HL-60/S4 treated with retinoic acid at 250 ng/mL for 4 days and 3 days (cell line): ENCODE measurements around the gene LYAR.

Experiments used
- in situ Hi-C: fragments of 300-500 bp; cut with MboI; formaldehyde crosslinking; loops from 2 replicates; pipeline ENCODE4 v1.7.0; 2022; ENCODE audit warnings: low sequenced_read_pairs

The LYAR gene

GRCh38 chr4:4317496-4318232 is 27.7 kb upstream of the LYAR start:
- in situ Hi-C loops: no loop called here

- in situ Hi-C loops: no loop called here
Observed at GRCh38 chr4:4316150-4316495, 26.2 kb upstream of the LYAR start.

- in situ Hi-C loops: no loop called here
Observed at GRCh38 chr4:4315461-4316149, 25.7 kb upstream of the LYAR start.

DNA sequence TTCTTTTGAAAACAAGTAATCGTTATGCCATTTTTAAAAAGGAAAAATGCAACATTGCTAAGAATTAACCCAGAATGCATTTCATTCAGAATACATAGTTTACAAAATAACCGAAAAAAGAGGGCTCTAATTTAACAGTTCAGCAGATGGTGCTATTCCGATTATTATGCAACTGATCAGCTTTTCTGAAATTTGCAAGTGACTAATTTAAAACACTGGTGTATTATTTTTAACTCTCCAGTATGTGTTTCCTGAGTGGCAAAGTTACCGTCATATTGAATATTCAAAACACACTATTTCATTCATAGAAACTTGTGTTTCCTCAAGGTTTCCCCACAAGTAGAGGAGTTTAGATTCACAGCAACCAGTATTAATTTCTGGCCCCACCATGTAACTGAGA is 21.2 kb upstream of the LYAR start:
- in situ Hi-C loops: no loop called here

- in situ Hi-C loops: no loop called here
Observed at GRCh38 chr4:4308800-4309441, 19.0 kb upstream of the LYAR start.

- in situ Hi-C loops: no loop called here
Observed at GRCh38 chr4:4306920-4307319, 17.0 kb upstream of the LYAR start.

GRCh38 chr4:4302416-4302815 is 12.5 kb upstream of the LYAR start:
- in situ Hi-C loops: no loop called here

DNA sequence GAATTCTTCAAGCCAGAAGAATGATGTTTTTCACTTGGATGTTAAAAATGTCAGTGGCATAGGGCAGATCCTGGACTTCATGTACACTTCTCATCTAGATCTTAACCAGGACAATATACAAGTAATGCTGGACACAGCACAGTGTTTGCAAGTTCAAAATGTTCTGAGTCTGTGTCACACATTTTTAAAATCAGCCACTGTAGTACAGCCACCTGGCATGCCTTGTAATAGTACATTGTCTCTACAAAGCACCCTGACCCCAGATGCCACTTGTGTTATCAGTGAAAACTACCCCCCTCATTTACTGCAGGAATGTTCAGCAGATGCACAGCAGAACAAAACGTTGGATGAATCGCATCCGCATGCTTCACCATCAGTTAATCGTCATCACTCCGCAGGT is 12.0 kb upstream of the LYAR start:
- in situ Hi-C loops: no loop called here

- in situ Hi-C loops: no loop called here
Observed at GRCh38 chr4:4299006-4299405, 9.1 kb upstream of the LYAR start.

- in situ Hi-C loops: no loop called here
Observed at GRCh38 chr4:4296283-4296846, 6.4 kb upstream of the LYAR start.

- in situ Hi-C loops: no loop called here
Observed at GRCh38 chr4:4293279-4293678, 3.3 kb upstream of the LYAR start.

DNA sequence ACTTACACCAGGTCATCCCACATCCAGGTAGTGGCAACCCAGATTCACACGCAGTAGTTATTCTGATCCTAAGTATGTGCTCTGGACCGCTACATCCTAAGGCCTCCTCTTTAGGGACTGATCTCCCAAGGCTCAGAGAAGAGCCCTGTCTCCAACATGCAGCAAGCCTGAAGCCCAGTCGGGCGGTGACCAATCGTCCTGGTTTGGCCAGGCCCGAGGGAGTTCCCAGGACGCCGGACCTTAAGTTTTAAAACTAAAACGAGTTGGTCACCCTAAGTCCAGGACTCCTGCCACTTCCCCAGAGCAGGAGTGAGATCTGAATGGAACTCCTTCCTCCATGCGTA is 385 bp downstream of the LYAR start:
- in situ Hi-C loops: no loop called here

- in situ Hi-C loops: no loop called here
Observed at GRCh38 chr4:4289055-4289454, 899 bp downstream of the LYAR start.

- in situ Hi-C loops: no loop called here
Observed at GRCh38 chr4:4288098-4288497, 1.9 kb downstream of the LYAR start.

GRCh38 chr4:4284827-4285618 is 4.9 kb downstream of the LYAR start:
- in situ Hi-C loops: no loop called here

GRCh38 chr4:4281787-4282186 is 8.2 kb downstream of the LYAR start:
- in situ Hi-C loops: no loop called here

- in situ Hi-C loops: no loop called here
Observed at GRCh38 chr4:4277531-4277930, 12.4 kb downstream of the LYAR start.

- in situ Hi-C loops: no loop called here
Observed at GRCh38 chr4:4274226-4274625, 15.7 kb downstream of the LYAR start.

GRCh38 chr4:4271912-4272311 is 18.0 kb downstream of the LYAR start:
- in situ Hi-C loops: no loop called here

- in situ Hi-C loops: no loop called here
Observed at GRCh38 chr4:4270529-4270928, 19.4 kb downstream of the LYAR start.

DNA sequence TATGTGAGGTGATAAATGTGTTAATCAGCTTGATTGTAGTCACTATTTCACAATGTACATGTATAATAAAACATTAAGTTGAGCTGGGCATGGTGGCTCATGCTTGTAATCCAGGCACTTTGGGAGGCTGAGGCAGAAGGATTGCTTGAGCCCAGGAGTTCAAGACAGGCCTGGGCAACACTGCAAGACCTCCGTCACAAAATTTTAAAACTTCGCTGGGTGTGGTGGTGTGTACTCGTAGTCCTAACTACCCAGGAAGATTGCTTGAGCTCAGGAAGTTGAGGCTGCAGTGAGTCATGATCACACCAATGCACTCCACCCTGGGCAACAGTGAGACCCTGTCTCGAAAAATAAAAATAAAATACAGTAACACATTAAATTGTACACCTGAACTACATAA is 20.1 kb downstream of the LYAR start:
- in situ Hi-C loops: loop anchor here (10.0 kb wide), 1 partner anchor 65 kb away; no protein-coding TSS in a partner anchor
